ENCODE data around the gene HSD11B1L.
"Not testable (repeated sequence)": the region's sequence is repeated elsewhere in the genome, so short reads cannot be mapped to it uniquely, and the experiment has no call there.

HSD11B1L gene

DNA sequence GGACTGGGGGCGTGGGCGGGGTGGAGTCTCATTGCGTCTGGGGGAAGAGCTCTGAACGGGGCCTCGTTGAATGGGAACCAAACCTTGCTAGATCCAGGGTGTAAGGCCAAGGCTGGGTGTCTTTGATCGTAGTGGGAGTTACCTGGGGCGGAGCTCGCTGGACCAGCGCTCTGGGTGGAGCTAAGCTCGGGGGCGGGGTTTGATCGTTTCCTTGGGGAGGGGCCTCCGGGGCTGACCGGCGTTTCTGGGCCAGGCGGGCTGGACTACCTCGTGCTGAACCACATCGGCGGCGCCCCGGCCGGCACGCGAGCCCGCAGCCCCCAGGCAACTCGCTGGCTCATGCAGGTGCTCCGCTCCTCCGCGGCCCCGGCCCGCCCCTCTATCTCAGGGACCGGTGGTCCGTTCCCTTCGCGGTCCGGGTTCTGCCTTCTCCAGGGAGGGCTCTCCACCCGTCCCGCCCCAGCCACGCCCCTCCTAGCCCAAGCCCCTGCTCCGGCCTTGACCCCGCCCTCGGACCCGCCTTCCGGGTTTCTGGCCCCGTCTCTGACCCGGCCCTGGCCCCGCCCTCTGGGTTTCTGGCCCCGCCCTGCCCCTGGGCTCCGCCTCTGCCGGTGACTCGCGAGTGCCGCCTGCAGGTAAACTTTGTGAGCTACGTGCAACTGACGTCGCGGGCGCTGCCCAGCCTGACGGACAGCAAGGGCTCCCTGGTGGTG, 6.0 kb downstream of the HSD11B1L start:
- peak; percentile 93 for DNase-seq (ENCODE audit: insufficient read length, low spot score)
- FAIRE-seq, result peak; percentile 93

- DNase-seq (ENCODE audit: insufficient read length, low spot score), result no peak
- FAIRE-seq, result no peak
Measured at GRCh38 chr19:5687360-5688198, 6.8 kb downstream of the HSD11B1L start.

DNA sequence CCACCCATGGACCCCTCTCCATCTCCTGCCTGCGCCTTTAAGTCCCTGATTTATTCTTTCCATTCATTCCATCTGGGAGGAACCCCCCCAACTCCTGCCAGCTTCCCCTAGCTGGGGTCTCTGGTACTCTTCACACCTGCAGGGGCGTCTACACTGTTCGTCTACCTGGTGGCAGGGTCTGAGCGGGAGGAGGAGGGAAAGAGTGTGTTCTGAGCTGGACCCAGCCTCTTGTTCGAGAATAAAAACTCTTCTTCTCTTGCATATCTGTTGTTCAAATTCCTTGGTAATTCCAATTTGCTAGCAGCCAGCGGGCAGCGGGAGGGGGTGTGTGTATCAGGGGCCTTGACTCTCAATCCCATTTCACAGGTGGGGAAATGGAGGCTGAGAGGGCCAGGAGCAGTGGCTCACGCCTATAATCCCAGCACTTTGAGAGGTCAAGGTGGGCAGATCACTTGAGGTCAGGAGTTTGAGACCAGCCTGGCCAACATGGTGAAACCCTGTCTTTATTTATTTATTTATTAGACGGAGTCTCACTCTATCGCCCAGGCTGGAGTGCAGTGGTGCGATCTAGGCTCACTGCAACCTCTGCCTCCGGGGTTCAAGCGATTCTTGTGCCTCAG, 7.5 kb downstream of the HSD11B1L start:
- not testable (repeated sequence) for FAIRE-seq; DNase-seq (ENCODE audit: insufficient read length, low spot score)

DNA sequence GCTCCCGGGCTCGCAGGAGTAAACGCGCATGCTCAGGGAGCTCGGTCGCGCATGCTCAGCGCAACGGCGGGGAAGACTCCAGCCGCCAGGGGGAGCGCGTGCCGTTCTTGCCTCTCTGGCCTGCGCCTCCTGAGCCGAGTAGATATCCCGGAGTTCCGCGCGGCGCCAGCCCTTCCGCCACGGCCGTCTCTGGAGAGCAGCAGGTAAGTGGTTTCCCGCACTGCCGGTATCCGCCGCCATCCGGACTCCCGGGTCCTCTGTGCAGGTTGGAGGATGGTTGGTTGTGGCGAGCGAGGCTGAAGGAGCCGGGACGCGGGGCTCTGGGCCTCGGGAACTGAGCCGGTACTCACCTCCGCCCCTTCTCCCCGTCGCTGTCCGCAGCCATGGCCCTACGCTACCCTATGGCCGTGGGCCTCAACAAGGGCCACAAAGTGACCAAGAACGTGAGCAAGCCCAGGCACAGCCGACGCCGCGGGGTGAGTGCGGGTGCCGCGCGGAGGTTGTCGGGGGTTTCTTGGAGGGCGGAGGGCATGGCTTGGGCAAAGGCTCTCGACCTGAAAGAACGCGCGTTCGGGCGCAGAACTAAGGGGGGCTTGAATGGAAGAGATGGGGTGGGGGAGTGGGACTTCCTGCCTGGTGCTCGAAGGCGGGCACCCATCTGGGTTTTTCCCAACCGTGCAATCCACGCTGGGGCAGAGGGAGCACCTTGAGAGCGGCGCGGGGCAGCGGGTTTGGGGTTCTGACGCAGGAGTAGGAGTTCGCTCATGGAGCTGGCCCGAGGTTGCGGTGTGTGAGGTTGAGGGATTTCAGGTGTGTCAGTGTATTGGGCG, 9.5 kb downstream of the HSD11B1L start, which contains the start of gene RPL36:
Gene RPL36, plus strand, starts transcription at position 171 of the 830 bp plus-strand sequence. Its CDS starts 213 bp downstream, at position 384.
- FAIRE-seq, result peak; percentile 91
- DNase-seq (ENCODE audit: insufficient read length, low spot score), result peak; percentile 96

DNA sequence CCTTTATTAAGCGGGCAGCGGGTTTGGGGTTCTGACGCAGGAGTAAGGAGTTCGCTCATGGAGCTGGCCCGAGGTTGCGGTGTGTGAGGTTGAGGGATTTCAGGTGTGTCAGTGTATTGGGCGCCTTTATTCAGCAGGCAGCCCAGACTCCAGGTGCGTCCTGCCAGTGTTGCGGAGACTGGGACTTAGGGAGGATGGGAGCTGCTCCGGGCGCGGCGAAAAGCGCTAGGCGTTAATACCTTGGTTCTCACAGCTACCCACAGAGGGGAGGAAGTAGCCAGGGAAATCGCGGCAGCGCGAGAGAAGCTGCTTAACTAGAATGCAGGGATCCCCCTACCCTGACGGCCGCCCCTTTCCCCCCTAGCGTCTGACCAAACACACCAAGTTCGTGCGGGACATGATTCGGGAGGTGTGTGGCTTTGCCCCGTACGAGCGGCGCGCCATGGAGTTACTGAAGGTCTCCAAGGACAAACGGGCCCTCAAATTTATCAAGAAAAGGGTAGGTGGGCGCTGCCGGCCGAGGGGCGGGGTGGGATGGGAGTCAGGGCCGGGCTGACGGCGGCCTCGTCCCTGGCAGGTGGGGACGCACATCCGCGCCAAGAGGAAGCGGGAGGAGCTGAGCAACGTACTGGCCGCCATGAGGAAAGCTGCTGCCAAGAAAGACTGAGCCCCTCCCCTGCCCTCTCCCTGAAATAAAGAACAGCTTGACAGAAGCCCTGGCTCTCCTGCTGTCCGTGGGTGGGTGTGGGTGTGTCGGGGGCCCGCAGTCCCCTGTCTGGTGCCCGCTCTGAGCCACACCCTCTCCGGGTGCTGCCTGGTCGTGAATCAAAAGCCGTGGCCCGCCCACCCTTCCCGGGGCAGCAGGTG, 10.4 kb downstream of the HSD11B1L start:
- FAIRE-seq, result peak; percentile 60
- no peak for DNase-seq (ENCODE audit: insufficient read length, low spot score)

DNA sequence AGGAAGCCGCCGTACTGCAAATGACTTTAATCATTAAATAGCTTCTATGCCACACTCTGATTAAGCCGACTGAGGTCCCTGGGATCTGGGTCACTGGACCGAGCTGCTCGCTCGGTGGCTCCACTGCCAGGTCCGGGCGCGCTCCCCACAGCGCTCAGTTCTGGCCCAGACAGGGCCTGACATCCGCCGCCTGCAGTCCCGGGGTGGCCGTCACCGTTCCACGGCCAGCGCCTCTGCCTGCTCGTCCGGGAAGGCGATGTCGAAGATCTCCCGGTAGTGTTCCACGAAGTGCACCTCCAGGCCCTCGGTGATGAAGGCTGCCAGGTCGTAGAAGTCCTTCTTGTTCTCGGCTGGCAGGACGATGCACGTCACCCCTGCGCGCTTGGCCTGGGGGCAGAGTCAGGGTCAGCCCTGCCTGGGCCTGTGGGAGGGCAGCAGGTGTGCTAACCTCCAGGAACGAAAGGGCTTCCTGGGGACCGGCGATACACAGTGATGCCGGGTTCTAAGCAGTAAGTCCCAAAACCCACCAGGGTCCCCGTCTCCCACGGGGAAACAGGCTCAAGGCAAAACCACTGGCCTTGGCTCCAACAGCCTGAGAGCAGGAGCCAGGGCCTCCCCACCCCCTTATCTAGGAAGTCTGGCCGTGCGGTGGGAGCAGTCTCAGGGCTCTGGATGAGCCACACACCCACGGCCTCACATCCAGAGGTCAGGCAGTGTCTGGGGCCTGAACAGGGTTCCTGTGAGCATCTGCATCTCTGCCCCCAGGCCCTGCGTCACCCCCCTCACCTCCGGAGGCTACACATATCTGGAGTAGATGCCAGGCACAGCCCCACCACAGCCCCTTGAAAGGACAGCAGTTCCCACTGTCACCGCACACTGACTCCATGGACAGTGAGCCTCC, 11.2 kb downstream of the HSD11B1L start:
- FAIRE-seq, result no peak
- DNase-seq (ENCODE audit: insufficient read length, low spot score), result no peak

- DNase-seq (ENCODE audit: insufficient read length, low spot score) (no peak), FAIRE-seq (no peak)
Measured at GRCh38 chr19:5692723-5693194, 11.9 kb downstream of the HSD11B1L start.

DNA sequence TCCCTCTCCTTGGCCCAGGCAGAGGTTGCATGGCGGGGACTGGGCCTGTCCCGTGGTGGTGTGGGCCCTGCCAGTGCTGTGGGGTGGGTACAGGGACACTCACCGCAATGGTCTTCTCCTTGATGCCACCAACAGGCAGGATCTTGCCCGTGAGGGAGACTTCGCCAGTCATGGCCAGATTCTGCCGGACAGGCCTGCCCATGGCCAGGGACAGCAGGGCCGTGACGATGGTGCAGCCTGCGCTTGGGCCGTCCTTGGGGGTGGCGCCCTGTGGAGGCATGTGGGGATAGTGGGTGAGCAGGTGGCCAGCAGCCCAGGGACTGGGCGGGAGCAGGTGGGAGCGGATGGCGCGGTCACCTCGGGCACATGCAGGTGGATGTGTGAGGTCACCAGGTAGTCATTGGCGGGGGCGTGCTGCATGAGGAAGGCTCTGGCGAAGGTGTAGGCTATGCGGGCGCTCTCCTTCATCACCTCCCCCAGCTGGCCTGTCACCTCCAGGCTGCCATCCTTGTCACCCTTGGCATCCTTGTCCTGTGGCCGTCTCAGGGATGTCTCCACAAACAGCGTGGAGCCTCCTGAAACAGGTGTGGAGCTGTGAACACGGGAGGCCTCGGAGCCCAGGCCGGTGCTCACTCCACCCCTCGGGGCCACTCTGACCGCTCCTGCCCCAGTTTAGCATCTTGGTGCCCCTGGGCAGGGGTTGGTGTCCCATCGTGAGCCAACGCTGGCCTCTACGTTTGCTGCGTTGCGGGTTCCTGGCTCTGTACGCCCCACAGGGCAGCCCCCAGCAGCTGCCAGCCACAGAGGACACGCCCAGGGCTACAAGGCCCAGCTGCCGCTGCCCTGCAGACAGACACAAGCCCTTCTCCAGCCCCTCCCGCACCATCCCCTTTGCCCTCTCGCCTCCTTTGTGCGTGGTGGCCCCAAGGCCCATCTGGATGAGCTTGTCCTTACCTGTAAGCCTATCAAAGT, 12.7 kb downstream of the HSD11B1L start:
- FAIRE-seq, result no peak
- no peak for DNase-seq (ENCODE audit: insufficient read length, low spot score)

DNA sequence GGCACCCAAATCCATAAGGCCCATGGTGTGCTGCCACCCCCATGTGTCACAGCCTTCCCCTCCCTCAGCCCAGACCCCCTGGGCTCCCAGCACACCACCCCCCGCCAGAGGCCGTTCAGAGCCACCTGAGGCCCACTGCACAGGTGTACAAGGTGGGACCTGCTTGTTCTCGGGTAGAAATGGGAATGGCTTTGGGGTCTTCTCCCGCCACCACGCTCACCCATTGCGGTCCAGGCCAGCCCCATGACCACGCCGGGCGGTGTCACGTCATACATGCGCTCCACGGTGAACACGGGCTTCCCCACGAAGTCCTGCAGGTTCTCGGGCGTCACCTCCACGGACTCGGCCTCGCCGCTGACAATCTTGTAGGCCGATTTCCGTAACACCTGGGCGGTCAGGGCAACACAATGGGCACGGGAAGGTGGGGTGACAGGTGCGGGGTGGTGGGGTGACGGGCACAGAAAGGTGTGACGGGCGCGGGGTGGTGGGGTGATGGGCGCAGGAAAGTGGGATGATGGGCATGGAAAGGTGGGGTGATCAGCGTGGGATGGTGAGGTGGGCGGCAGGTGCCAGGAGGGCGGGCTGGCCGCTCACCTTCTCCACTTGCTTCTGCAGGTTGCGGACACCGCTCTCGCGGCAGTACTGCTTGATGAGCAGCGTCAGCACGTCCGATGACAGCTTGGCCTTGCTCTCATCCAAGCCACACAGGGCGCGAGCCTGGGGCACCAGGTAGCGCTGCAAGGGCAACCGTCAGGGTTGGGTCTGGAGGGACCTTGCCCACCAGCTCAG, 13.5 kb downstream of the HSD11B1L start:
- FAIRE-seq, result no peak

GRCh38 chr19:5694956-5695648, 14.3 kb downstream of the HSD11B1L start:
- DNase-seq (ENCODE audit: insufficient read length, low spot score), result no peak
- FAIRE-seq, result no peak

More for the DNA sequence above, 13.5 kb downstream of the HSD11B1L start:
- no peak for DNase-seq (ENCODE audit: insufficient read length, low spot score)

- DNase-seq (ENCODE audit: insufficient read length, low spot score) (no peak), FAIRE-seq (no peak)
Measured at GRCh38 chr19:5695649-5696195, 14.9 kb downstream of the HSD11B1L start.

DNA sequence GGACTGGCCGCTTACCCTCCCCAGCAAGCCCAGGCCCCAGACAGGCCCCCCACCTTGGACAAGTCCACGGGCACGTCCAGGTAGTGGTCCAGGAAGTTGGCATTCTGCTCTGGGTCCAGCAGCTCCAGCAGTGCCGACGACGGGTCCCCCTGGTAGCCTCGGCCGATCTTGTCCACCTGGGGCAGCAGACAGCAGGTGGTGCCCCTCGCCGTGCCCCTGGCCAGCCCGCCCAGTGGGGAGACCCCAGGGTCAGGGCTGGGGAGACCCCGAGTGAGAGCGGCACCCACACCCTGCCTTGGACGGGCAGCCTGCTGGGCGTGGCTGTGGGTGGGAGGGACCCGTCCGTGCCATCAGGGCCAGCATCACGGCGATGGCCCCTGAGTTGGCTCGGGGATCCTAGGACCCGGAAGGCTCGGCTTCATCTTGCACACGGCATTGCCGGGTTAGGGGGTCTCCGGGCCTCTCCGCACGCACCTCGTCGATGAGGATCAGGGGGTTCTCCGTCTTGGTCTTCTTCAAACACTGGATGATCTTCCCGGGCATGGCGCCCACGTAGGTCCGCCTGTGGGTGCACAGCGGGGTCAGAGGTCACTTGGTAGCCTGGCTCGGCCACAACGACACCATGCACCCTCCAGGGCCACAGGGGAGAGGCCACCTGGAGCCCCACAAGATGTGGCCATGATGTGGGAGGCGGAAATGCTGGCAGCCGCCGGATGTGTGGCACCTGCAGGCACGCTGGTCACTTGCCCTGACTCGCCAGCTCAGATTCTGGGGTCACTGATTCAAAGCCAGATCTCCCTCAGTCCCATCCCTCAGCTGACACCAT, 15.6 kb downstream of the HSD11B1L start:
- DNase-seq (ENCODE audit: insufficient read length, low spot score) (no peak), FAIRE-seq (no peak)

DNA sequence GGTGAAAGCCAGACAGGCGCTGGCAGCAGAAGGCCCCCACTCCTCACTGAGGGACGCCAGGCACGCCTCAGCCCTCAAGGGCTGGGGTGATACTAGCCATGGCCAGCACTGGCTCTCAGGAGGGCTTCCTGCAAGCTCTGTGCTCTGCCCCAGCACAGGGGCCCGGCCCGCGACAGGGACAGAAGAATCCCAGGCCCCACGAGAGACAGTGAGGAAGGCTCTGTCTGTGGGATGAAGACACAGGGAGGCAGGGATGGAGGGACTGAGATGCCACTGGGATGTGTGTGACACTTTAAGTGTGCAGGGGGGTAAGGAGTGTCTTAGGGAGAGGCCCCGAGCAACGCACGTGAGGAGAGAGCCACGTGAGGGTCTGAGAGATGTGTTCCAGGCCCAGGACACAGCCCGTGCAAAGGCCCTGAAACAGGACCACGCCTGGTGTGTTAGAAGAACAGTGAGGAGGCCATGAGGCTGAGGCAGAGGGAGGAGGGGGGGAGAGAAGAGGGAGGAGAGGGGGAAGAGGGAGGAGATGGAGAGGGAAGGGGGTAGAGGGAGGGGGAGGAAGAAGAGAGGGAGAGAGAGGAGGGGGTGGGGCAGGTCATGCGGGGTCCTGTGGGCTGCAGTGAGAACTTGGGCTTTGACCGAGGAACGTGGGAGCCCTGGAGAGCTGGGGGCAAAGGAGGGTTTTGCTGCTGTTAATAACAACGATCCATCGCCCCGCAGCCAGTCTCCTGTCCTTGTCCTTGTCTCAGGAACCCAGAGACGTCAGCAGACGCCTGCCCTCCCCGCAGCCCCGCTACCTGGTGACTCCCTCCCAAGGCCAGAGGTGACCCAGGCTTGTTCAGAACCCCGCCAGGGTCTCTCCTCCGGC, 16.4 kb downstream of the HSD11B1L start:
- no peak for FAIRE-seq
- DNase-seq (ENCODE audit: insufficient read length, low spot score), result no peak

Measured in GM19239 (cell line).